Activated naive CD8-positive, alpha-beta T cell treated with anti-CD3 and anti-CD28 coated beads, Interleukin-2, amount 50 U/mL, for 24 hours (primary cell): Measurements from ENCODE around the gene DYNLRB2.

Experiments used
- ATAC-seq: fragments of 150-1000 bp; cut with Tn5 transposase; one replicate; pipeline ENCODE4 v1.10.0; 2021
- DNase-seq: peaks from one replicate; pipeline ENCODE4 v3.0.0; 2021
- H3K27ac Mint-ChIP-seq: one replicate; pipeline ENCODE4 v1.8.0; 2021; ENCODE audit warnings: mild to moderate bottlenecking, mixed read lengths
- H3K27me3 Mint-ChIP-seq: one replicate; pipeline ENCODE4 v1.8.0; 2021; ENCODE audit warnings: mixed read lengths
- H3K36me3 Mint-ChIP-seq: one replicate; pipeline ENCODE4 v1.8.0; 2021; ENCODE audit warnings: low read depth, mixed read lengths
- H3K4me1 Mint-ChIP-seq: one replicate; pipeline ENCODE4 v1.8.0; 2021; ENCODE audit warnings: mixed read lengths
- H3K4me3 Mint-ChIP-seq: one replicate; pipeline ENCODE4 v1.8.0; 2021; ENCODE audit warnings: mild to moderate bottlenecking, moderate library complexity, mixed read lengths
- H3K9me3 Mint-ChIP-seq: one replicate; pipeline ENCODE4 v1.8.0; 2021; ENCODE audit warnings: mixed read lengths

Gene DYNLRB2

DNA sequence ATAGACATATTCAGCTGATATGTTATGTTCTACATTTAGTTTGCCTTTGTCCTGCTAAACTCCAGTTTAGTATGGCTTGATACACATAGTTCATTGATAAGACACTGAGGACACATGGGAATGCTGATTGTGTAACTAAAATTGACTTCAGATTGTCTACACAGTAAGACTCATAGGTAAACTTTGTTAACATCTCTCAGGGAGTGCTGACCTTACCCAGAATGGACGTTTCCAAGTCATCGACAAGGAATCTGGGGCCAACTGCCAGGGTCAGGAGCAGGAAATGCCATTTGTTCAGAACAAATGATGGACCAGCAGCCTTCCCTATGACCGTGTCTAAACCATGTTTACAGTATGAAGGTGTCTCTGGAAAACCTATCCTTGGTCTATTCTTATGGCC, 58.7 kb downstream of the DYNLRB2 start:
- H3K4me1 Mint-ChIP-seq: peaks cover 8% of the 10 kb centered on the region
- DNase-seq (no peak), ATAC-seq (no peak)
- H3K27me3 Mint-ChIP-seq: peaks cover 12% of the 10 kb centered on the region
- peaks cover 11% of the 10 kb centered on the region for H3K36me3 Mint-ChIP-seq
- peaks cover 11% of the 10 kb centered on the region for H3K9me3 Mint-ChIP-seq
- H3K4me3 Mint-ChIP-seq: no peak overlapping the region
- no peak overlapping the region for H3K27ac Mint-ChIP-seq
